GM12892 (cell line): ENCODE results near the gene IBTK. TPM values are rescaled to one million over a fixed set of nuclear protein-coding genes. Genes with fewer than 3 reads are reported as not detected.
"Not testable (repeated sequence)": the region's sequence is repeated elsewhere in the genome, so short reads cannot be mapped to it uniquely, and the experiment has no call there.

ENCODE experiments used
- DNase-seq: peaks from one replicate; pipeline ENCODE4 v3.0.0; 2011; ENCODE audit not compliant: insufficient read length
- FAIRE-seq: peaks from 2 replicates; lab custom pipeline; 2011; peaks lifted over from hg19 to GRCh38; lab: Jason Lieb, UNC
- POLR2A ChIP-seq: IDR thresholded peaks from 2 replicates; pipeline ENCODE4 v1.6.1; 2011; ENCODE audit warnings: low read depth, low read length, control low read depth
- POLR2AphosphoS5 ChIP-seq: IDR thresholded peaks from 2 replicates; pipeline ENCODE4 v1.6.1; 2011; ENCODE audit warnings: low read depth, low read length, control low read depth
- TAF1 ChIP-seq: IDR thresholded peaks from 2 replicates; pipeline ENCODE4 v1.6.1; 2011; ENCODE audit warnings: low read depth, mild to moderate bottlenecking, control low read depth, low read length, borderline replicate concordance
- polyA plus RNA-seq: library from polyadenylated mRNA; unstranded; fragments of >200 nt; gene quantifications from one replicate; pipeline ENCODE4 v1.2.1, GENCODE V29; 2012; ENCODE audit warnings: missing spikeins, inconsistent platforms; ENCODE audit not compliant: missing spikeins

The IBTK gene, protein sequence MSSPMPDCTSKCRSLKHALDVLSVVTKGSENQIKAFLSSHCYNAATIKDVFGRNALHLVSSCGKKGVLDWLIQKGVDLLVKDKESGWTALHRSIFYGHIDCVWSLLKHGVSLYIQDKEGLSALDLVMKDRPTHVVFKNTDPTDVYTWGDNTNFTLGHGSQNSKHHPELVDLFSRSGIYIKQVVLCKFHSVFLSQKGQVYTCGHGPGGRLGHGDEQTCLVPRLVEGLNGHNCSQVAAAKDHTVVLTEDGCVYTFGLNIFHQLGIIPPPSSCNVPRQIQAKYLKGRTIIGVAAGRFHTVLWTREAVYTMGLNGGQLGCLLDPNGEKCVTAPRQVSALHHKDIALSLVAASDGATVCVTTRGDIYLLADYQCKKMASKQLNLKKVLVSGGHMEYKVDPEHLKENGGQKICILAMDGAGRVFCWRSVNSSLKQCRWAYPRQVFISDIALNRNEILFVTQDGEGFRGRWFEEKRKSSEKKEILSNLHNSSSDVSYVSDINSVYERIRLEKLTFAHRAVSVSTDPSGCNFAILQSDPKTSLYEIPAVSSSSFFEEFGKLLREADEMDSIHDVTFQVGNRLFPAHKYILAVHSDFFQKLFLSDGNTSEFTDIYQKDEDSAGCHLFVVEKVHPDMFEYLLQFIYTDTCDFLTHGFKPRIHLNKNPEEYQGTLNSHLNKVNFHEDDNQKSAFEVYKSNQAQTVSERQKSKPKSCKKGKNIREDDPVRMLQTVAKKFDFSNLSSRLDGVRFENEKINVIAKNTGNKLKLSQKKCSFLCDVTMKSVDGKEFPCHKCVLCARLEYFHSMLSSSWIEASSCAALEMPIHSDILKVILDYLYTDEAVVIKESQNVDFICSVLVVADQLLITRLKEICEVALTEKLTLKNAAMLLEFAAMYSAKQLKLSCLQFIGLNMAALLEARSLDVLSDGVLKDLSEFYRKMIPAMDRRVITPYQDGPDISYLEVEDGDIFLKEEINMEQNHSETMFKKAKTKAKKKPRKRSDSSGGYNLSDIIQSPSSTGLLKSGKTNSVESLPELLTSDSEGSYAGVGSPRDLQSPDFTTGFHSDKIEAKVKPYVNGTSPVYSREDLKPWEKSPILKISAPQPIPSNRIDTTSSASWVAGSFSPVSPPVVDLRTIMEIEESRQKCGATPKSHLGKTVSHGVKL (N-terminal part only)
- polyA plus RNA-seq: 26.6 TPM

DNA sequence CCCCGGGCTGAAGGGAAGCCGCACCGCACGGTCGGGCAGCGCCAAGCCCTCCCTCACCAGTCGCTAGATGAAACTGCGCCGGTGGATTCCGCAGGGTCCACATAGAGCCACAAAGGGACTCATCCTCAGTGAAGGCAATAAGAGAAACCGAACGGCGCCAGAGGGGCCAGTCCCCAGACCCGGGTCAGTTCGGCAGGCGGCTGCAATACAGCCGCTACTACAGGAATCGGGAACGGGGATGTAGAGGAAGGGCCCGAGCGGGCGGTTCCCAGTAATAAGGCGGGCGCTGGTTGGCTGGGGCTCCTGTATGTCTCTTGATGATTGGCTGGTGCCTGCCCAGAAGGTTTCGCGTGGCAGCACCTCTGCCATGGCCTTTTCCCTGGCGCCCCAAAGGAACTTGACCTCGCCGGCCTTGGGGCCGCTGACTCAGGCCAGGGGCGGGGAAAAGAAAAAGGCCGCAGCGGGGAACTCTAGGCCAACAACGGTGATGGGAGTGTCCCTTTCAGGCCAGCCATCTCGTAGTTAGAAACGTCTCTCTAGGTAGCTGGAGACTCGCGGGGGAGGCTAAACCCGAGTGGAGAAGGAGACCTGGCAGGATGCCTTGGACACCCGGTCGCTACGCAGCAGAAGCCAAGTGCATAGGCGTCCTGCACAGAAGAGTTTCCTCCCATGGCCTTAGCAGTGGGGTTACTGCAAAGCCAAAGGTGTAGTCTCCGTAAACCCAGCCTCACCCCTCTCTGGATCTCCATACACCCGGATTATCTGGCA is at the start of gene IBTK:
TSS of gene IBTK (minus strand) at position 240 of the 768 bp plus-strand sequence. CDS start 7,258 bp downstream, outside the sequence.
- FAIRE-seq (peak; percentile 42), DNase-seq (peak; percentile 84)
- 0 out of 2 replicates have a peak, but pooled peaks have one; percentile 43 for TF ChIP-seq POLR2AphosphoS5
- TF ChIP-seq POLR2A: peak; percentile 60
- no peak for TF ChIP-seq TAF1

DNA sequence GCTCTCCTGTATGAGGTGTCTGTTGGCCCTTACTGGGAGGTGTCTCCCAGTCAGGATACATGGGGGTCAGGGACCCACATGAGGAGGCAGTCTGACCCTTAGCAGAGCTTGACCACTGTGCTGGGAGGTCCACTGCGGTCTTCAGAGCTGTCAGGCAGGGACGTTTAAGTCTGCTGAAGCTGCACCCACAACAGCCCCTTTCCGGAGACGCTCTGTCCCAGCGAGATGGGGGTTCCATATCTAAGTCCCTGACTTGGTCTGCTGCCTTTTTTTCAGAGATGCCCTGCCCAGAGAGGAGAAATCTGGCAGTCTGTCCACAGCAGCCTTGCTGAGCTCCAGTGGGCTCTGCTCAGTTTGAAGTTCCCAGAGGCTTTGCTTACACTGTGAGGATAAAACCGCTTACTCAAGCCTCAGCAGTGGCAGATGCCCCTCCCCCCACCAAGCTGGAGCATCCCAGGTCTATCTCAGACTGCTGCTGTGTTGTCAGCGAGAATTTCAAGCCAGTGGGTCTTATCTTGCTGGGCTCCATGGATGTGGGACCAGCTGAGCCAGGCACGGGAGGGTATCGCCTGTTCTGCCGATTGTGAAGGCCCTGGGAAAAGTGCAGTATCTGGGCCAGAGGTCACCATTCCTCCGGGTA is 36.3 kb upstream of the IBTK start:
- FAIRE-seq (no peak), DNase-seq (no peak)
- no peak for TF ChIP-seq POLR2A
- no peak for TF ChIP-seq POLR2AphosphoS5
- no peak for TF ChIP-seq TAF1

DNA sequence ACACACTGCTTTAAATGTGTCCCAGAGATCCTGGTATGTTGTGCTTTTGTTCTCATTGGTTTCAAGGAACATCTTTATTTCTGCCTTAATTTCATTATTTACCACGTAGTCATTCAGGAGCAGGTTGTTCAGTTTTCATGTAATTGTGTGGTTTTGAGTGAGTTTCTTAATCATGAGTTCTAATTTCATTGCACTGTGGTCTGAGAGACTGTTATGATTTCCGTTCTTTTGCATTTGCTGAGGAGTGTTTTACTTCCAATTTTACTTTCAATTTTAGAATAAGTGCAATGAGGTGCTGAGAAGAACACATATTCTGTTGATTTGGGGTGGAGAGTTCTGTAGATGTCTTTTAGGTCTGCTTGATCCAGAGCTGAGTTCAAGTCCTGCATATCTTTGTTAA is 34.0 kb upstream of the IBTK start:
- DNase-seq, FAIRE-seq: not testable (repeated sequence)

DNA sequence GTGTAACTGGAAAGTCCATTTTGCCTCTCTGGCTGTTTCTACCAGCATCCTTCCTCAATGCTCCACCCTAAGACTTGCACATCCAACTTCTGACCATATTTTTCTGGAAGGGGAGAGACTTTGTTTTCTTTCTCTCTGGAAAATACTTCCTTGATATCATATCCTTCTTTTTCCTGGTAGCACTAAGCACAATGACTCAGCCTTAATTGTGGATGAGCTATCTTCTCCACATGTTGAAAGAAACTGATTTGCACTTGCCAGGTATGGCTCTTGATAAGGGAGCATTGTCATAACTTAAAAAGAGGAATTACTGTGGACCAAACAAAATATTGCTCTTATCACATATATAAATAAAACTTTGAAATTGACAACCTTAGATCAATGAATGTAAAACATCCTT is 30.1 kb upstream of the IBTK start:
- DNase-seq (no peak), FAIRE-seq (no peak)
- TF ChIP-seq TAF1 (no peak), POLR2AphosphoS5 (no peak), POLR2A (no peak)

DNA sequence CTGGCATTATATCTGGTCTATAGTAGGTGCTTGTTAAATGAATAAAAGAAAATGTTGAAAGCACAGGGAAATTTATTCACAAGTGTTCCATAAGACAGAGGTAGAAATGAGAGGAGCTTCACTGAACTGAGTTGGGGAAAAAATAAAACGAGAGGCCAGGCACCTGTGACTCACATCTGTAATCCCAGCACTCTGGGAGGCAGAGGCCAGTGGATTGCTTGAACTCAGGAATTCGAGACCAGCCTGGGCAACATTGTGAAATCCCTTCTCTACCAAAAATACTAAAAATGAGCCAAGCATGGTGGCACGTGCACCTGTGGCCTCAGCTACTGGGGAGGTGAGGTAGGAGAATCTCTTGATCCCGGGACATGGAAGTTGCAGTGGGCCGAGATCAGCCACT is 28.1 kb upstream of the IBTK start:
- TF ChIP-seq POLR2AphosphoS5 (no peak), TAF1 (no peak), POLR2A (no peak)
- no peak for FAIRE-seq

DNA sequence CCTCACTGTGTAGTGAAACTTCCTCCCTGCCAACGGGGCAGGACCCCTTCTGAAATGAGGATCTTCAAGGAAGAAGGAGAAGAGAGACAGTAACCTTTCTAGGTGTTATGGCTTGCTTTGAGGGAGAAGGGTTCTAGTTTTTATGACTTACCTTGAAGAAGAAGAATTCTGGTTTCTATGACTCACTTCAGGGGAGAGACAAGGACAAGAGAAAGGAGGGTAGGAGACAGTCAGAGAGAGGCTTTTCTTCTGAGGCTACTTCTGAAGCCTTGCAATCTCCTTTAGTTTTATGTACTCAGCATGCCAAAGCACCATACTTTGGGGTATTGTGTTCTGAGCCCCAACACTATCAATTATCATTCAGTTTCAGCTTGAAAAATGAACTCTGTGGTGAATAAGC is 25.8 kb upstream of the IBTK start:
- DNase-seq: no peak
- TF ChIP-seq TAF1: no peak
- no peak for TF ChIP-seq POLR2AphosphoS5
- no peak for TF ChIP-seq POLR2A
- FAIRE-seq: no peak

More for the DNA sequence above, 28.1 kb upstream of the IBTK start:
- DNase-seq: no peak

DNA sequence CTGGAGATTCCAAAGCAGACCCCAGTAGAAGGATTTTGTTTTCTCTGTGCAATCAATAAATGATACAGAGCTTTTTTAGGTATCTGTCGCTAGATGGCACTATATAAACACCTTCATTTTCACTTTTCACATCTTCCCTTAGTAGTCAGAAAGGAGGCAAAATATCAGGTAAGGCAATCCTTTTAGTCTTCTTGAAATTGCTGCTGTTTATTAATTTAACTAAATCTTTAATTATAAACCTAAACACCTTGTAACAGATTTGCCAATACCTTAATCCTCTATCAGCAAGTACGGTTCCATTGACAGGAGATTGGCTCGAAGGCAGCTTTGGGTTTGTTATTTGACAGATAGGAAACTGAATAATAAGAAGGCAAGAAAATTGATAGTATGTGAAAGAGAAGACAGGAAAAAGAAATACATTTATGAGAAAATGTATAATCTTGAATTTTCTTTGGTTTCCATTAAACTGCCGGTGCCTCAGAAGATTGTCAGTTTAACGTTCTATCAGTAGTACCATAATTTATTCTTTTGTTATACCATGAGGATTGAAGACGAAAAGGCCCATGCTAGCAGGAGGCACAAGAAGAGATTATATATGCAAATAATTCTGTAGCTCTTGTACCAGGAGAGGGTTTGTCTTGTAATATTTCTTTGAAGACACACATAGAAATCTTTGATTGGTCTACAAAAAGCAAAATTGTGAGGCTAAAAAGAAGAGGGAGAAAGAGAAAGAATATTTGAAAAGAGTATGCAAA is 23.5 kb upstream of the IBTK start:
- peak; percentile 83 for FAIRE-seq
- TF ChIP-seq POLR2A: no peak
- no peak for TF ChIP-seq POLR2AphosphoS5
- TF ChIP-seq TAF1: no peak

DNA sequence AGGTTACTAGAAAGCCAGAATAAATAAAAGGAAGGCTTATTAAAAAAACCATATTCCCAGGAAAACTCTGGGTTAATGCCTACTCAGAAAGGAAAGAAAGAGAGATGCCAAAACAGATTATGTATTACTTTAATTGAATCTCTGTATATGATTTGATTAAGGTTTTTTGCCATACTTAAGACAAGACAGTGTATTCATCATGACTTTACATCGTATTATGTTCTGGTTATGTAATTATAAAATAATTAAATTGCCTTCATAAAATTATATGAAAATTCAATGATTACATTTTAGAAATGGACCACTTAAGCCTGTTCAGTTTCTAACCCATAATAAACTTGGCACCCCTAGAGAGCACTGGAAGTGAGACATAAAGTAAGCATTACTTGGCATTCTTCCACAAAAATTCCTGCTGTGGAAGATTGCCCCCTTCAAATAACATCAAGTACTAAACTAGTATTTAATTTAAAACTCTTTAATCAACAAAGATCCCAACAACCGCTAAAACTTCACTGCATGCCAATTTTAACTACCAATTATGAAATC is 20.8 kb upstream of the IBTK start:
- no peak for TF ChIP-seq POLR2A
- no peak for TF ChIP-seq TAF1
- TF ChIP-seq POLR2AphosphoS5: no peak
- no peak for FAIRE-seq
- no peak for DNase-seq

More for the DNA sequence above, 23.5 kb upstream of the IBTK start:
- DNase-seq: no peak

DNA sequence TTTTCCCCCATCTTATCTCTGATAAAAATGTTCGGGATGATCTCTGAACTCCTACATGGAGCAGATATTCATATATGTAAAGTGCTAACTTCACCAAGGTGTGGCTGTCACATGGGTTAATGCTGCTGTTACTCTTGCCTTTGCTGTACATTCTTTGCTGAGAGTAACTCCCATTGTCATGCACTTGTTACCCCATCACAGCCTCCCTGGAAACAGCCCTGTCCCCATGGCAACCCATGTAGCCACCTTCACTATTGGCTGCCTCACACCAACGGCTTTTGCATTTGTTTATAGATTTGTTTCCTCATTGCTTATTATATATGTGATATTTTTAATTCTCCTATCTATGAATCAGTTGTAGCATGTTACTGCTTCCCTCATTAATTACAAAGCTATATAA is 17.3 kb upstream of the IBTK start:
- DNase-seq (no peak), FAIRE-seq (no peak)
- TF ChIP-seq TAF1 (no peak), POLR2AphosphoS5 (no peak), POLR2A (no peak)

DNA sequence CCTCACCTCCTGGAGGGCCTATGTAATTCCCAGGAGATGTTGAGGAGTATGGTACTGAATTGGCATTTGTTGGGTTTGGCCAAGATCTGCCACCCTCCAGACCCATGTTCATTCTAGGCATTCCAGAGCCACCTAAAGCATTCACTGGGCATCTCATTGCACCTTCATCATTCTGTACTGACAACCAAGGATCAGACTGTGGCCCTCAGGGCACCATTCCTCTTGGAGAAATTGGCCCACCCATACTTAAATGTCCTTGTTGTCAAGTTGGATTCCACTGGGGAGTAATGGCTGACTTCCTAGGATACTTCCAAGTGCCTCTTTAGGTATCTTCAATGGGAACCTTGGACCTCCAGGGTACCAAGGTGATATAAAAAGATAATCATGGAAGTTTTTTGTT is 16.8 kb upstream of the IBTK start:
- DNase-seq: no peak
- no peak for TF ChIP-seq TAF1
- no peak for TF ChIP-seq POLR2AphosphoS5
- no peak for TF ChIP-seq POLR2A
- no peak for FAIRE-seq
